HepG2 (cell line): ENCODE results near the gene KLF13. TPM values are rescaled to one million over a fixed set of nuclear protein-coding genes. Genes with fewer than 3 reads are reported as not detected.
A peak's percentile ranks its signal among the peaks of the same experiment; 100 is the strongest.

Source experiments
- ATAC-seq: fragments of 200-7000 bp; cut with Tn5 transposase; 3 replicates; pipeline ENCODE4 v1.9.1; 2020; ENCODE audit warnings: mild to moderate bottlenecking, moderate library complexity
- BruUV-seq: library from RNA; stranded (reverse); fragments of 400-500 nt; replicated peaks from 2 replicates; lab custom pipeline; 2021; lab: Mats Ljungman, UMichigan
- CTCF ChIA-PET: fragments of 300-600 bp; formaldehyde crosslinking; extraction: SDS; loops from one replicate; lab custom pipeline; 2021; ENCODE audit warnings: low total read pairs, inconsistent platforms, low intra/inter-chr PET ratio; lab: Yijun Ruan, JAX
- POLR2A ChIA-PET: fragments of 350-600 bp; sonication (Branson Sonifier 250); formaldehyde crosslinking; loops from one replicate; lab custom pipeline; 2020; ENCODE audit warnings: antibody characterized with exemption, inconsistent platforms; lab: Yijun Ruan, JAX
- DNase-seq: peaks from one replicate; pipeline ENCODE4 v3.0.0-alpha.2; 2015; ENCODE audit warnings: low spot score
- FAIRE-seq: peaks from 3 replicates; lab custom pipeline; 2011; peaks lifted over from hg19 to GRCh38; lab: Jason Lieb, UNC
- H2AFZ ChIP-seq: one replicate; pipeline ENCODE4 v1.6.1; 2011; ENCODE audit warnings: low read length, inconsistent platforms
- H3K27ac ChIP-seq: fragments of 300-600 bp; 3 replicates; pipeline ENCODE4 v1.8.0; 2011; ENCODE audit warnings: mixed run types, mild to moderate bottlenecking, mixed read lengths, low read length, inconsistent platforms; ENCODE audit not compliant: insufficient read depth; ENCODE audit errors: extremely low read length
- H3K27me3 ChIP-seq, 2 experiments: fragments of 200-600 bp in 1 of 2; 2 replicates in 1 of 2; 3 replicates in 1 of 2; pipeline versions ENCODE4 v1.6.0 to v1.8.0; 2011; ENCODE audit warnings: low read length in 2 of 2, mild to moderate bottlenecking in 2 of 2, moderate library complexity in 2 of 2, inconsistent platforms in 1 of 2; ENCODE audit not compliant: insufficient read depth in 2 of 2, control insufficient read depth in 1 of 2
- H3K36me3 ChIP-seq, 2 experiments: fragments of 200-600 bp in 1 of 2; replicated peaks in 1 of 2; 2 replicates in 1 of 2; 3 replicates in 1 of 2; pipeline versions ENCODE4 v1.5.1 to v1.8.0; 2011; ENCODE audit warnings: low read length in 2 of 2, inconsistent platforms in 1 of 2; ENCODE audit not compliant: insufficient read depth in 2 of 2, control insufficient read depth in 1 of 2
- H3K4me1 ChIP-seq: 2 replicates; pipeline ENCODE4 v1.5.1; 2012; ENCODE audit warnings: low read length, inconsistent platforms; ENCODE audit not compliant: insufficient read depth
- H3K4me2 ChIP-seq: 2 replicates; pipeline ENCODE4 v1.6.0; 2011; ENCODE audit warnings: low read depth, low read length, inconsistent platforms
- H3K4me3 ChIP-seq, 3 experiments: fragments of 200-600 bp in 1 of 3; sonication (generic), shearing (Covaris generic) in 1 of 3; replicated peaks in 1 of 3; 2 replicates each; pipeline ENCODE4 v1.5.1; 2011 to 2016; ENCODE audit warnings: low read length in 3 of 3, inconsistent platforms in 2 of 3, low read depth in 2 of 3, mild to moderate bottlenecking in 2 of 3, control low read depth in 1 of 3, mixed read lengths in 1 of 3; ENCODE audit not compliant: insufficient read depth in 1 of 3
- H3K79me2 ChIP-seq: one replicate; pipeline ENCODE4 v1.6.1; 2011; ENCODE audit warnings: low read length, inconsistent platforms; ENCODE audit not compliant: insufficient read depth
- H3K9ac ChIP-seq: 2 replicates; pipeline ENCODE4 v1.6.0; 2011; ENCODE audit warnings: mild to moderate bottlenecking, low read depth, low read length, inconsistent platforms; ENCODE audit not compliant: insufficient read depth
- H3K9me3 ChIP-seq: 2 replicates; pipeline ENCODE4 v1.5.1; 2012; ENCODE audit warnings: mild to moderate bottlenecking, low read length
- H4K20me1 ChIP-seq: 2 replicates; pipeline ENCODE4 v1.6.0; 2011; ENCODE audit warnings: inconsistent platforms, mild to moderate bottlenecking, low read length, moderate library complexity; ENCODE audit not compliant: insufficient read depth
- BATF2 ChIP-seq: sonication (generic); formaldehyde crosslinking; IDR thresholded peaks from 2 replicates; pipeline ENCODE4 v1.8.0; 2022; ENCODE audit warnings: mild to moderate bottlenecking, missing genetic modification reagents, moderate library complexity
- DNMT1 ChIP-seq: sonication (generic); formaldehyde crosslinking; IDR thresholded peaks from 2 replicates; pipeline ENCODE4 v1.5.1; 2020; ENCODE audit warnings: mild to moderate bottlenecking, missing genetic modification reagents
- EEA1 ChIP-seq: sonication (generic); formaldehyde crosslinking; IDR thresholded peaks from 2 replicates; pipeline ENCODE4 v1.5.1; 2020; ENCODE audit warnings: mild to moderate bottlenecking, missing genetic modification reagents, borderline replicate concordance
- JUND ChIP-seq: sonication (generic); formaldehyde crosslinking; IDR thresholded peaks from 2 replicates; pipeline ENCODE4 v1.8.0; 2022; ENCODE audit warnings: mild to moderate bottlenecking, missing genetic modification reagents
- POLR2A ChIP-seq, 2 experiments: IDR thresholded peaks; 2 replicates each; pipeline ENCODE4 v1.6.1; 2011; ENCODE audit warnings: low read depth in 2 of 2, low read length in 2 of 2, mild to moderate bottlenecking in 1 of 2, moderate library complexity in 1 of 2; ENCODE audit not compliant: insufficient read depth in 1 of 2
- PRDM4 ChIP-seq: sonication (generic); formaldehyde crosslinking; IDR thresholded peaks from 2 replicates; pipeline ENCODE4 v1.9.0; 2021; ENCODE audit warnings: missing genetic modification reagents, borderline replicate concordance
- THRA ChIP-seq: sonication (generic); formaldehyde crosslinking; IDR thresholded peaks from 2 replicates; pipeline ENCODE4 v1.4.0; 2020; ENCODE audit warnings: missing genetic modification reagents, borderline replicate concordance
- TRIM24 ChIP-seq: sonication (generic); formaldehyde crosslinking; IDR thresholded peaks from 2 replicates; pipeline ENCODE4 v1.8.0; 2022; ENCODE audit warnings: mild to moderate bottlenecking, missing genetic modification reagents
- ZBTB10 ChIP-seq: sonication (generic); formaldehyde crosslinking; IDR thresholded peaks from 2 replicates; pipeline ENCODE4 v1.4.0; 2020; ENCODE audit warnings: missing genetic modification reagents, borderline replicate concordance
- ZBTB38 ChIP-seq: sonication (generic); formaldehyde crosslinking; IDR thresholded peaks from 2 replicates; pipeline ENCODE4 v1.5.1; 2020; ENCODE audit warnings: mild to moderate bottlenecking, missing genetic modification reagents
- ZNF33B ChIP-seq: sonication (generic); formaldehyde crosslinking; IDR thresholded peaks from 2 replicates; pipeline ENCODE4 v1.5.1; 2020; ENCODE audit warnings: mild to moderate bottlenecking, missing genetic modification reagents
- ZNF605 ChIP-seq: sonication (generic); formaldehyde crosslinking; IDR thresholded peaks from 2 replicates; pipeline ENCODE4 v1.8.0; 2022; ENCODE audit warnings: mild to moderate bottlenecking, missing genetic modification reagents
- ZSCAN31 ChIP-seq: sonication (generic); formaldehyde crosslinking; IDR thresholded peaks from 2 replicates; pipeline ENCODE4 v1.5.0; 2020; ENCODE audit warnings: low read depth, mild to moderate bottlenecking, missing genetic modification reagents
- WGBS: methylation state at CpG from one replicate; pipeline ENCODE4 v1.1.6; 2017; ENCODE audit warnings: low lambda C conversion rate; 5-methylcytosine and 5-hydroxymethylcytosine counted together
- in situ Hi-C: cut with HindIII; loops from 2 replicates; pipeline ENCODE4 v1.10.0; 2017; ENCODE audit warnings: low pct_unique_long_range_greater_than_20kb; ENCODE audit not compliant: extremely low pct_ligation_motif_present
- intact Hi-C: fragments of 100-400 bp; cut with micrococcal nuclease; formaldehyde crosslinking; loops from one replicate; pipeline ENCODE4 v1.10.0; 2022; ENCODE audit not compliant: unreplicated experiment
- polyA plus RNA-seq, 8 experiments: library from polyadenylated mRNA; depleted of rRNA in 3 of 8; stranded (reverse) in 7 of 8; unstranded in 1 of 8; fragments of >200 nt; fragmentation: Illumina TruSeq in 4 of 8; extraction: Trizol in 4 of 8; gene quantifications; 2 replicates each; pipeline versions ENCODE4 v1.2.1 to v1.2.3, GENCODE V29; 2011 to 2016; ENCODE audit warnings: low read depth in 4 of 8, missing spikeins in 1 of 8, mixed read lengths in 1 of 8; ENCODE audit not compliant: insufficient read depth in 1 of 8
- total RNA-seq, 5 experiments: library from RNA; depleted of rRNA; stranded (reverse); fragments of >200 nt; fragmentation: Illumina TruSeq; extraction: Trizol; gene quantifications; 2 replicates each; pipeline ENCODE4 v1.2.3, GENCODE V29; 2016; ENCODE audit warnings: low read depth in 1 of 5

Gene KLF13
- total and polyA plus RNA-seq, 2 of the 13 experiments (the other 11 are each of a cell fraction or from before 2014, with no cell fraction given): 16.8 to 25.1 TPM

GRCh38 chr15:31324806-31325594 is 1.6 kb upstream of the KLF13 start:
- H3K4me3 ChIP-seq: peak overlapping the region; percentile 79 to 90 (median 89)
- TSS peak; percentile 56 for BruUV-seq
- H3K4me1 ChIP-seq: peaks cover 39% of the 10 kb centered on the region
- peak overlapping the region; percentile 82; the same call in 1 of the 2 replicates for H3K9ac ChIP-seq
- H3K9me3 ChIP-seq: no peaks in the 10 kb centered on the region
- H3K4me2 ChIP-seq: peak overlapping the region; percentile 82
- H3K79me2 ChIP-seq: peaks cover 18% of the 10 kb centered on the region
- intact Hi-C loops (loop anchor here (10.0 kb wide), 2 partner anchors 60 to 110 kb away; no protein-coding TSS in a partner anchor), in situ Hi-C loops (no loop called here)
- FAIRE-seq: no peak
- POLR2A ChIA-PET: interaction anchor here (1.8 to 4.6 kb wide), 3 partner anchors 27 to 110 kb away, joined by 17 to 26 read pairs (median 26); no protein-coding TSS in a partner anchor
- H4K20me1 ChIP-seq: peaks cover 7% of the 10 kb centered on the region; the same call in 1 of the 2 replicates
- H3K27ac ChIP-seq: peak overlapping the region; percentile 82
- CTCF ChIA-PET: no interaction called here
- WGBS: 71% methylated on average over 15 of the region's 23 CpGs
- no peak for ATAC-seq
- H2AFZ ChIP-seq: no peak overlapping the region
- DNase-seq: no peak
- H3K36me3 ChIP-seq: no peaks in the 10 kb centered on the region
- peaks cover 0 to 3% of the 10 kb centered on the region in 2 experiments; a peak in 1 of 5 replicates for H3K27me3 ChIP-seq
- TF ChIP-seq JUND (CRISPR knock-in tag): no peak
- no peak for TF ChIP-seq ZNF605
- no peak for TF ChIP-seq PRDM4
- no peak for TF ChIP-seq BATF2 (CRISPR knock-in tag)
- peak; percentile 37; the same call in 1 of the 2 replicates for TF ChIP-seq ZBTB38 (CRISPR knock-in tag)
- 0 out of 2 replicates have a peak, but pooled peaks have one; percentile 31 for TF ChIP-seq ZNF33B (CRISPR knock-in tag)
- no peak for TF ChIP-seq POLR2A (IDR thresholded peaks at IDR 0.05; ENCODE audit: insufficient read depth in 1 of 2, low read depth in 2 of 2, low read length in 2 of 2)
- TF ChIP-seq EEA1 (CRISPR knock-in tag): no peak
- no peak for TF ChIP-seq DNMT1 (CRISPR knock-in tag)
- TF ChIP-seq TRIM24: no peak
- TF ChIP-seq ZSCAN31 (CRISPR knock-in tag): no peak
- no peak for TF ChIP-seq THRA (CRISPR knock-in tag)
- TF ChIP-seq ZBTB10 (CRISPR knock-in tag): no peak
